HFFc6 (cell line): Measurements from ENCODE around the gene MFSD2B. TPM values are rescaled to one million over a fixed set of nuclear protein-coding genes. Genes with fewer than 3 reads are reported as not detected.

Experiments used
- DNase-seq: peaks from one replicate; pipeline ENCODE4 v3.0.0-alpha.2; 2018
- H3K27ac Mint-ChIP-seq: 2 replicates; pipeline ENCODE4 v1.8.0; 2020; ENCODE audit warnings: mild to moderate bottlenecking, mixed read lengths
- H3K27me3 Mint-ChIP-seq: 2 replicates; pipeline ENCODE4 v1.8.0; 2021; ENCODE audit warnings: mild to moderate bottlenecking, moderate library complexity, mixed read lengths; ENCODE audit not compliant: insufficient read depth
- H3K36me3 Mint-ChIP-seq: 2 replicates; pipeline ENCODE4 v1.8.0; 2021; ENCODE audit warnings: low read depth, mixed read lengths
- H3K4me1 Mint-ChIP-seq: 2 replicates; pipeline ENCODE4 v1.8.0; 2020; ENCODE audit warnings: low read depth, mixed read lengths
- H3K4me3 Mint-ChIP-seq: 2 replicates; pipeline ENCODE4 v1.8.0; 2020; ENCODE audit warnings: mild to moderate bottlenecking, moderate library complexity, mixed read lengths
- H3K9me3 Mint-ChIP-seq: 2 replicates; pipeline ENCODE4 v1.8.0; 2020; ENCODE audit warnings: mild to moderate bottlenecking, mixed read lengths
- total RNA-seq, 6 experiments: library from RNA; stranded (reverse); fragmentation: NEBNext Ultra II Directional; extraction: Animal tissue kit (Norgen Biotek cat#: 25700); gene quantifications; 2 replicates in 1 of 6; 3 replicates in 5 of 6; pipeline ENCODE4 v1.2.3, GENCODE V29; 2021
- TF ChIP-seq, protein P1 (sequence below): fragments of 200-600 bp; sonication (generic); IDR thresholded peaks from 2 replicates; pipeline ENCODE4 v1.5.0; 2021; ENCODE audit warnings: antibody characterized with exemption, mild to moderate bottlenecking

The MFSD2B gene
- total RNA-seq, 6 experiments from 2014 or later, result 0.18 to 0.35 (median 0.24) TPM

GRCh38 chr2:24016376-24016761 is 6.5 kb downstream of the MFSD2B start:
- DNase-seq, result no peak
- Mint-ChIP-seq H3K4me1 (peaks cover 29% of the 10 kb centered on the region), H3K9me3 (no peaks in the 10 kb centered on the region), H3K4me3 (peak overlapping the region; percentile 45; the same call in 1 of the 2 replicates), H3K27me3 (peaks cover 4% of the 10 kb centered on the region), H3K36me3 (no peaks in the 10 kb centered on the region; the same call in 1 of the 2 replicates), H3K27ac (peak overlapping the region; percentile 91)
- TF ChIP-seq, protein P1, sequence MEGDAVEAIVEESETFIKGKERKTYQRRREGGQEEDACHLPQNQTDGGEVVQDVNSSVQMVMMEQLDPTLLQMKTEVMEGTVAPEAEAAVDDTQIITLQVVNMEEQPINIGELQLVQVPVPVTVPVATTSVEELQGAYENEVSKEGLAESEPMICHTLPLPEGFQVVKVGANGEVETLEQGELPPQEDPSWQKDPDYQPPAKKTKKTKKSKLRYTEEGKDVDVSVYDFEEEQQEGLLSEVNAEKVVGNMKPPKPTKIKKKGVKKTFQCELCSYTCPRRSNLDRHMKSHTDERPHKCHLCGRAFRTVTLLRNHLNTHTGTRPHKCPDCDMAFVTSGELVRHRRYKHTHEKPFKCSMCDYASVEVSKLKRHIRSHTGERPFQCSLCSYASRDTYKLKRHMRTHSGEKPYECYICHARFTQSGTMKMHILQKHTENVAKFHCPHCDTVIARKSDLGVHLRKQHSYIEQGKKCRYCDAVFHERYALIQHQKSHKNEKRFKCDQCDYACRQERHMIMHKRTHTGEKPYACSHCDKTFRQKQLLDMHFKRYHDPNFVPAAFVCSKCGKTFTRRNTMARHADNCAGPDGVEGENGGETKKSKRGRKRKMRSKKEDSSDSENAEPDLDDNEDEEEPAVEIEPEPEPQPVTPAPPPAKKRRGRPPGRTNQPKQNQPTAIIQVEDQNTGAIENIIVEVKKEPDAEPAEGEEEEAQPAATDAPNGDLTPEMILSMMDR, result no peak

- no peak for DNase-seq
- Mint-ChIP-seq H3K4me3 (no peak overlapping the region), H3K4me1 (peaks cover 24% of the 10 kb centered on the region), H3K27ac (0 out of 2 replicates have a peak overlapping the region, but pooled peaks have one; percentile 33), H3K9me3 (no peaks in the 10 kb centered on the region), H3K27me3 (no peaks in the 10 kb centered on the region; the same call in none of the 2 replicates), H3K36me3 (no peaks in the 10 kb centered on the region; the same call in 1 of the 2 replicates)
- TF ChIP-seq, protein P1, result no peak
Observed at GRCh38 chr2:24016853-24017703, 7.2 kb downstream of the MFSD2B start.

- H3K4me3 Mint-ChIP-seq, result no peak overlapping the region
- no peaks in the 10 kb centered on the region for H3K9me3 Mint-ChIP-seq
- DNase-seq, result no peak
- H3K27ac Mint-ChIP-seq, result peak overlapping the region; percentile 24; the same call in 1 of the 2 replicates
- peaks cover 1% of the 10 kb centered on the region; the same call in 1 of the 2 replicates for H3K36me3 Mint-ChIP-seq
- TF ChIP-seq, protein P1, result no peak
- H3K27me3 Mint-ChIP-seq, result no peaks in the 10 kb centered on the region; the same call in none of the 2 replicates
- peaks cover 24% of the 10 kb centered on the region for H3K4me1 Mint-ChIP-seq
Observed at GRCh38 chr2:24017711-24018110, 7.8 kb downstream of the MFSD2B start.

DNA sequence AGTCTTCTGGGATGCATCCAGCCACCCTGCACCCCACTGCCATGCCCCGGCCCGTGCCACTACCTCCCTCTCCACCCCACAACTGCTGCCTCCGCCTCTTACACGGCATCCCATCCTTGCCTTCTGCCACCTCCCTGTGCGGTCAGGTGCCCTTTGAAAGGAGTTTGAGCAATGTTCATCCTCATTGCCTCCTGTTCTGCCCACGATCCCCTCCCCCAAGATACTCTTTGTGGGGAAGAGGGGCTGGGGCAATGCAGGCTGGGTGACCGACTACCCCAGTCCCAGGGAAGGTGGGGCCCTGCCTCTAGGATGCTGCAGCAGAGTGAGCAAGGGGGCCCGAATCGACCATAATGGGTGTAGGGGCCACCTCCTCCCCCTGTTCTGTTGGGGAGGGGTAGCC is 8.4 kb downstream of the MFSD2B start:
- H3K27ac Mint-ChIP-seq, result peak overlapping the region; percentile 24; the same call in 1 of the 2 replicates
- TF ChIP-seq, protein P1, result no peak
- peaks cover 6% of the 10 kb centered on the region; the same call in 1 of the 2 replicates for H3K36me3 Mint-ChIP-seq
- DNase-seq, result no peak
- no peaks in the 10 kb centered on the region for H3K9me3 Mint-ChIP-seq
- peaks cover 24% of the 10 kb centered on the region for H3K4me1 Mint-ChIP-seq
- no peak overlapping the region for H3K4me3 Mint-ChIP-seq
- H3K27me3 Mint-ChIP-seq, result no peaks in the 10 kb centered on the region; the same call in none of the 2 replicates

GRCh38 chr2:24019729-24020128 is 9.8 kb downstream of the MFSD2B start:
- TF ChIP-seq, protein P1, result no peak
- DNase-seq, result no peak
- Mint-ChIP-seq H3K9me3 (no peaks in the 10 kb centered on the region), H3K4me1 (peaks cover 26% of the 10 kb centered on the region), H3K36me3 (peaks cover 6% of the 10 kb centered on the region; the same call in 1 of the 2 replicates), H3K27me3 (no peaks in the 10 kb centered on the region; the same call in none of the 2 replicates), H3K27ac (no peak overlapping the region), H3K4me3 (no peak overlapping the region)
